ENCODE measurements around the gene SLIT3. TPM values are rescaled to one million over a fixed set of nuclear protein-coding genes. Genes with fewer than 3 reads are reported as not detected.

The SLIT3 gene
- total RNA-seq, 2 donors from 2014 or later, result 6.6 to 6.7 TPM

DNA sequence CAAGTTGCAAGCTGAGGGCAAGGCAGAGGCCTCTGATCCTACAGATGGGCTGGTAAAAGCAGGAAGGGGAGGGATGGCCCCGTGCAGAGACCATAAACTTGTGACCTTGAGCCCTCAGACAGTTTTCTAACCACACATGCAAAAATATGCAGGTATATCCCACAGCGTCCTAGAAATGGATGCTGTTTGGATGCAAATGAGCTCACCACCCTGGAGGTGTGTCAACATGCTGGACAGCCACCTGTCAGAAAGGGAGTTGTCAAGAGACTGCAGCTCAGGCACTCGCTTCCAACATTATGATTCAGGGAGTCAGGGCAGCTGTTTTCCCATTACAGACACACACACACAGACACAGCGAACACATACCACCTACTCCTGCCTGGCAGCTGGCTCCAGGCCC is 624.4 kb downstream of the SLIT3 start:
- 61 to 73% methylated on average over 4 of the region's 4 CpGs for WGBS, 2 donors
- Histone ChIP-seq H3K27me3 (no peaks in the 10 kb centered on the region), H3K4me1 (no peaks in the 10 kb centered on the region), H3K36me3 (replicated peaks in 1 of 2; ENCODE audit: insufficient read depth in 1 of 2, low read depth in 2 of 2) (no peaks in the 10 kb centered on the region), H3K9me3 (no peaks in the 10 kb centered on the region), H3K27ac (no peak overlapping the region), H3K4me3 (no peak overlapping the region)
- DNase-seq (no peak), ATAC-seq (no peak)
- no peak for TF ChIP-seq POLR2A (IDR thresholded peaks at IDR 0.05)
- intact Hi-C loops (cut with DNase I), result no loop called here

- no peak overlapping the region for H3K4me3 ChIP-seq
- no peaks in the 10 kb centered on the region for H3K36me3 ChIP-seq (replicated peaks in 1 of 2; ENCODE audit: insufficient read depth in 1 of 2, low read depth in 2 of 2)
- DNase-seq, result no peak
- TF ChIP-seq, protein P1, sequence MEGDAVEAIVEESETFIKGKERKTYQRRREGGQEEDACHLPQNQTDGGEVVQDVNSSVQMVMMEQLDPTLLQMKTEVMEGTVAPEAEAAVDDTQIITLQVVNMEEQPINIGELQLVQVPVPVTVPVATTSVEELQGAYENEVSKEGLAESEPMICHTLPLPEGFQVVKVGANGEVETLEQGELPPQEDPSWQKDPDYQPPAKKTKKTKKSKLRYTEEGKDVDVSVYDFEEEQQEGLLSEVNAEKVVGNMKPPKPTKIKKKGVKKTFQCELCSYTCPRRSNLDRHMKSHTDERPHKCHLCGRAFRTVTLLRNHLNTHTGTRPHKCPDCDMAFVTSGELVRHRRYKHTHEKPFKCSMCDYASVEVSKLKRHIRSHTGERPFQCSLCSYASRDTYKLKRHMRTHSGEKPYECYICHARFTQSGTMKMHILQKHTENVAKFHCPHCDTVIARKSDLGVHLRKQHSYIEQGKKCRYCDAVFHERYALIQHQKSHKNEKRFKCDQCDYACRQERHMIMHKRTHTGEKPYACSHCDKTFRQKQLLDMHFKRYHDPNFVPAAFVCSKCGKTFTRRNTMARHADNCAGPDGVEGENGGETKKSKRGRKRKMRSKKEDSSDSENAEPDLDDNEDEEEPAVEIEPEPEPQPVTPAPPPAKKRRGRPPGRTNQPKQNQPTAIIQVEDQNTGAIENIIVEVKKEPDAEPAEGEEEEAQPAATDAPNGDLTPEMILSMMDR (IDR thresholded peaks at IDR 0.05), result no peak
- TF ChIP-seq POLR2A (IDR thresholded peaks at IDR 0.05), result no peak
- H3K4me1 ChIP-seq, result no peaks in the 10 kb centered on the region
- intact Hi-C loops (cut with DNase I), result no loop called here
- 76 to 91% methylated on average over 2 of the region's 2 CpGs for WGBS, 2 donors
- H3K27me3 ChIP-seq, result no peaks in the 10 kb centered on the region
- no peak for ATAC-seq
- no peak overlapping the region for H3K27ac ChIP-seq
- no peaks in the 10 kb centered on the region for H3K9me3 ChIP-seq
Observed at GRCh38 chr5:168675883-168676408, 625.0 kb downstream of the SLIT3 start.

DNA sequence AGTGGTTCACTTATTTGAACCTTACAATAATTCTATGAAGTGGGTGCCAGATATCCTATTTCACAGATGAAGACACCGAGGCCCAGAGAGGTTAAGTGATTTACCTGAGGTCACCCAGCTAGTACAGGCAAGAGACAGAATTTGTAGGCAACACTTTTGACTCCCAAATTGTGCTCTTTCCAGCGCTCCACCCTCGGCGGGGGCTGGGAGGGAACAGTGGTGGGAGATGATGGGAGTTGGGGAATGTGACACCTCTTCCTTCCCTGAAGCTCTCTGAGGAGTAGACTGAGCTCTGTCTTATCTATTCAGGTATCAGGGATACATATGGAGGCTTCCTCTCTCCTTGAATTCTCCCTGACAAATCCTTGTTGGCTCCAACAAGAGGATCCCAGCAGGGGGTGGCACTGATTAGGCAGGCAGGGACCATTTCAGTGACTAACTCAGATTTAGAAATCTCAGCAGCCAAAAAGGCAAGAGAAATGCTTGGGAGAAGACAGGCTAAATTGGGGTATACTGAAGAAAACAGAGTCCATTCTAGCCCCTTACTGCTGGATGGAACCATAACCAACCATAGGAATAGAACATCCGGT is 626.0 kb downstream of the SLIT3 start:
- Histone ChIP-seq H3K27ac (no peak overlapping the region), H3K4me3 (no peak overlapping the region), H3K36me3 (replicated peaks in 1 of 2; ENCODE audit: insufficient read depth in 1 of 2, low read depth in 2 of 2) (no peaks in the 10 kb centered on the region), H3K4me1 (no peaks in the 10 kb centered on the region), H3K9me3 (no peaks in the 10 kb centered on the region), H3K27me3 (no peaks in the 10 kb centered on the region)
- TF ChIP-seq POLR2A (IDR thresholded peaks at IDR 0.05), result no peak
- TF ChIP-seq, protein P1 (IDR thresholded peaks at IDR 0.05), result no peak
- WGBS, 2 donors, result 83 to 88% methylated on average over 5 of the region's 5 CpGs
- DNase-seq, result no peak
- ATAC-seq, result no peak
- intact Hi-C loops (cut with DNase I), result no loop called here

- DNase-seq (no peak), ATAC-seq (no peak)
- Histone ChIP-seq H3K4me3 (no peak overlapping the region), H3K9me3 (no peaks in the 10 kb centered on the region), H3K27ac (no peak overlapping the region), H3K36me3 (replicated peaks in 1 of 2; ENCODE audit: insufficient read depth in 1 of 2, low read depth in 2 of 2) (no peaks in the 10 kb centered on the region), H3K27me3 (no peaks in the 10 kb centered on the region), H3K4me1 (no peaks in the 10 kb centered on the region)
- 65 to 88% methylated on average over 4 of the region's 4 CpGs for WGBS, 2 donors
- intact Hi-C loops (cut with DNase I), result no loop called here
- TF ChIP-seq POLR2A (IDR thresholded peaks at IDR 0.05), result no peak
- TF ChIP-seq, protein P1 (IDR thresholded peaks at IDR 0.05), result no peak
Observed at GRCh38 chr5:168672888-168673287, 628.1 kb downstream of the SLIT3 start.

DNA sequence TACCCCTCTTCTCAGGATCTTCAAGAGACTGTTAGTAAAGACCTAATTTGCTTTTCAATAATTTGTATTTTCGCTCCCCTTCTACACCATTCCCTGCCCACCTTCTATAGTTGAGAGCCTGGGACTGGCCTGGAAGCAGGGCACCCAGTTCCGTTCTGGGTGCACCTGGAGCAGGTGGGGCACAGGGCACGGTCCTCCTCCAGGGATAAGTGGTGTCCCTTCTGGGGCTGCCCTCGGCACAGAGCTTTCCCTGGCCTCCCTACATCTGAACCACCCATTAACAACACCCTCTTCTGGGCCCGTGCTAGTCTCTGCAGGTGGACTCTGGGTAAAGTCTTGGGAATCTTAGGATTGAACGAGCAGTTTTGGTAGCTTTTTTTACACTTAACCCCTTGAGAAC is 628.9 kb downstream of the SLIT3 start:
- H3K36me3 ChIP-seq (replicated peaks in 1 of 2; ENCODE audit: insufficient read depth in 1 of 2, low read depth in 2 of 2), result no peaks in the 10 kb centered on the region
- intact Hi-C loops (cut with DNase I), result no loop called here
- no peaks in the 10 kb centered on the region for H3K27me3 ChIP-seq
- no peaks in the 10 kb centered on the region for H3K4me1 ChIP-seq
- DNase-seq (no peak), ATAC-seq (no peak)
- WGBS, 2 donors, result 62 to 68% methylated on average over 5 to 6 of the region's 6 CpGs
- H3K9me3 ChIP-seq, result no peaks in the 10 kb centered on the region
- no peak overlapping the region for H3K27ac ChIP-seq
- no peak overlapping the region for H3K4me3 ChIP-seq
- TF ChIP-seq POLR2A (IDR thresholded peaks at IDR 0.05), result no peak
- TF ChIP-seq, protein P1 (IDR thresholded peaks at IDR 0.05), result no peak
